Glomerular endothelial cell (primary cell): Measurements from ENCODE around the gene LRIF1. TPM values are rescaled to one million over a fixed set of nuclear protein-coding genes. Genes with fewer than 3 reads are reported as not detected.
"Not testable (repeated sequence)": the region's sequence is repeated elsewhere in the genome, so short reads cannot be mapped to it uniquely, and the experiment has no call there.

Experiments
- DNase-seq: peaks from one replicate; pipeline ENCODE4 v3.0.0-alpha.2; 2011; ENCODE audit warnings: low read depth, low spot score; ENCODE audit errors: extremely low read depth
- total RNA-seq: library from RNA; depleted of rRNA; stranded (reverse); fragments of >200 nt; gene quantifications from 2 replicates; pipeline ENCODE4 v1.2.3, GENCODE V29; 2015

The LRIF1 gene
- total RNA-seq, 1 donor from 2014 or later = 16.9 TPM

- no peak for DNase-seq
Measured at GRCh38 chr1:110951161-110951560, 12.6 kb downstream of the LRIF1 start.

GRCh38 chr1:110948038-110948810, 15.5 kb downstream of the LRIF1 start:
- no peak for DNase-seq

GRCh38 chr1:110945626-110946025, 18.1 kb downstream of the LRIF1 start:
- DNase-seq = no peak

GRCh38 chr1:110944806-110945205, 18.9 kb downstream of the LRIF1 start:
- DNase-seq = no peak

- no peak for DNase-seq
Measured at GRCh38 chr1:110936567-110936966, 27.2 kb downstream of the LRIF1 start.

- DNase-seq = not testable (repeated sequence)
Measured at GRCh38 chr1:110931097-110931496, 32.6 kb downstream of the LRIF1 start.

GRCh38 chr1:110928904-110929303, 34.8 kb downstream of the LRIF1 start:
- DNase-seq = no peak

- no peak for DNase-seq
Measured at GRCh38 chr1:110928191-110928590, 35.5 kb downstream of the LRIF1 start.

GRCh38 chr1:110927484-110928075, 36.1 kb downstream of the LRIF1 start:
- no peak for DNase-seq

- no peak for DNase-seq
Measured at GRCh38 chr1:110921953-110922352, 41.8 kb downstream of the LRIF1 start.

- DNase-seq = no peak
Measured at GRCh38 chr1:110918016-110918415, 45.7 kb downstream of the LRIF1 start.

GRCh38 chr1:110916669-110917306, 46.9 kb downstream of the LRIF1 start:
- DNase-seq = no peak

GRCh38 chr1:110916274-110916668, 47.5 kb downstream of the LRIF1 start:
- no peak for DNase-seq

- DNase-seq = no peak
Measured at GRCh38 chr1:110915804-110916203, 47.9 kb downstream of the LRIF1 start.

- no peak for DNase-seq
Measured at GRCh38 chr1:110914676-110915075, 49.0 kb downstream of the LRIF1 start.

- DNase-seq = no peak
Measured at GRCh38 chr1:110912784-110913183, 50.9 kb downstream of the LRIF1 start.

GRCh38 chr1:110903853-110904500, 59.7 kb downstream of the LRIF1 start:
- no peak for DNase-seq

- DNase-seq = no peak
Measured at GRCh38 chr1:110902820-110903463, 60.8 kb downstream of the LRIF1 start.

- DNase-seq = no peak
Measured at GRCh38 chr1:110899458-110899843, 64.3 kb downstream of the LRIF1 start.

GRCh38 chr1:110898734-110899457, 64.8 kb downstream of the LRIF1 start:
- no peak for DNase-seq
